H1 (cell line): ENCODE measurements around the gene CFAP20. TPM values are rescaled to one million over a fixed set of nuclear protein-coding genes. Genes with fewer than 3 reads are reported as not detected.

Experiments
- CTCF ChIA-PET: fragments of 300-600 bp; sonication (Branson Sonifier 250); formaldehyde crosslinking; loops from one replicate; lab custom pipeline; 2021; ENCODE audit not compliant: partially characterized antibody; lab: Charles Lee
- POLR2A ChIA-PET: fragments of 300-600 bp; sonication (Branson Sonifier 250); formaldehyde crosslinking; loops from one replicate; lab custom pipeline; 2021; ENCODE audit warnings: inconsistent platforms; ENCODE audit not compliant: partially characterized antibody; lab: Charles Lee
- DNase-seq, 2 experiments: peaks; one replicate each; pipeline versions ENCODE4 v3.0.0 to v3.0.0-alpha.2; 2010 to 2022; ENCODE audit warnings: low spot score in 2 of 2, low read depth in 1 of 2, mixed read lengths in 1 of 2
- FAIRE-seq: peaks from 2 replicates; lab custom pipeline; 2011; peaks lifted over from hg19 to GRCh38; lab: Jason Lieb, UNC
- H2AFZ ChIP-seq: 2 replicates; pipeline ENCODE4 v1.8.1; 2012; ENCODE audit warnings: low read length, inconsistent platforms
- H2AK5ac ChIP-seq: 2 replicates; pipeline ENCODE4 v1.6.1; 2013; ENCODE audit warnings: low read depth, low read length
- H2BK120ac ChIP-seq: replicated peaks from 2 replicates; pipeline ENCODE3; 2013; ENCODE audit warnings: low read depth, low read length, inconsistent platforms
- H2BK12ac ChIP-seq: 2 replicates; pipeline ENCODE4 v1.6.1; 2013; ENCODE audit warnings: low read depth, low read length
- H2BK15ac ChIP-seq: 2 replicates; pipeline ENCODE4 v1.6.1; 2013; ENCODE audit warnings: low read length
- H2BK20ac ChIP-seq: 2 replicates; pipeline ENCODE4 v1.6.1; 2013; ENCODE audit warnings: low read length
- H2BK5ac ChIP-seq: 2 replicates; pipeline ENCODE4 v1.6.1; 2013; ENCODE audit warnings: low read depth, low read length
- H3K14ac ChIP-seq: 2 replicates; pipeline ENCODE4 v1.6.1; 2013; ENCODE audit warnings: inconsistent platforms; ENCODE audit not compliant: insufficient read length
- H3K18ac ChIP-seq: 2 replicates; pipeline ENCODE4 v1.6.1; 2013; ENCODE audit warnings: low read length; ENCODE audit errors: extremely low read depth
- H3K23ac ChIP-seq: 2 replicates; pipeline ENCODE4 v1.6.1; 2013; ENCODE audit warnings: inconsistent platforms; ENCODE audit not compliant: insufficient read length
- H3K23me2 ChIP-seq: 2 replicates; pipeline ENCODE4 v1.6.1; 2013; ENCODE audit warnings: low read depth, low read length
- H3K27ac ChIP-seq: 2 replicates; pipeline ENCODE4 v1.6.1; 2011; ENCODE audit warnings: low read depth, low read length, inconsistent platforms
- H3K27me3 ChIP-seq, 4 experiments: replicated peaks in 1 of 4; 1 replicate in 1 of 4; 2 replicates in 3 of 4; pipeline versions ENCODE4 v1.6.1 to v1.8.1; 2011 to 2013; ENCODE audit warnings: low read length in 3 of 4, mild to moderate bottlenecking in 3 of 4, inconsistent platforms in 2 of 4, mixed read lengths in 2 of 4, moderate library complexity in 1 of 4; ENCODE audit not compliant: control insufficient read depth in 3 of 4, insufficient read depth in 3 of 4; ENCODE audit errors: extremely low read depth in 1 of 4
- H3K36me3 ChIP-seq, 4 experiments: 2 replicates each; pipeline versions ENCODE4 v1.6.1 to v1.8.1; 2011 to 2013; ENCODE audit warnings: mild to moderate bottlenecking in 4 of 4, low read length in 3 of 4, moderate library complexity in 2 of 4, control low read depth in 1 of 4, inconsistent platforms in 1 of 4; ENCODE audit not compliant: insufficient read depth in 4 of 4, control insufficient read depth in 2 of 4
- H3K4ac ChIP-seq: replicated peaks from 2 replicates; pipeline ENCODE3; 2013; ENCODE audit warnings: low read length, low read depth, mixed read lengths, inconsistent platforms; ENCODE audit not compliant: insufficient read length
- H3K4me1 ChIP-seq, 4 experiments: replicated peaks in 1 of 4; 1 replicate in 1 of 4; 2 replicates in 3 of 4; pipeline versions ENCODE4 v1.6.1 to v1.8.1; 2011 to 2013; ENCODE audit warnings: low read length in 3 of 4, inconsistent platforms in 2 of 4, mixed read lengths in 1 of 4; ENCODE audit not compliant: insufficient read depth in 4 of 4, control insufficient read depth in 3 of 4
- H3K4me2 ChIP-seq, 2 experiments: 2 replicates each; pipeline versions ENCODE4 v1.6.1 to v1.8.1; 2011 to 2013; ENCODE audit warnings: low read depth in 2 of 2, low read length in 2 of 2, control low read depth in 1 of 2, inconsistent platforms in 1 of 2, mild to moderate bottlenecking in 1 of 2; ENCODE audit not compliant: insufficient read depth in 1 of 2
- H3K4me3 ChIP-seq, 4 experiments: fragments of 200-600, 300-600 bp in 1 of 4; sonication (generic), shearing (Covaris generic), sonication (Bioruptor Twin) in 1 of 4; 2 replicates each; pipeline versions ENCODE4 v1.5.1 to v1.8.1; 2011 to 2016; ENCODE audit warnings: low read length in 4 of 4, low read depth in 3 of 4, control low read depth in 2 of 4, inconsistent platforms in 2 of 4, mild to moderate bottlenecking in 2 of 4, mixed read lengths in 1 of 4, moderate library complexity in 1 of 4; ENCODE audit not compliant: insufficient read depth in 2 of 4; ENCODE audit errors: extremely low read depth in 1 of 4
- H3K56ac ChIP-seq: replicated peaks from 2 replicates; pipeline ENCODE3; 2013; ENCODE audit warnings: low read depth, mild to moderate bottlenecking, mixed read lengths, low read length, inconsistent platforms; ENCODE audit not compliant: insufficient read length
- H3K79me1 ChIP-seq: 2 replicates; pipeline ENCODE4 v1.6.1; 2013; ENCODE audit warnings: low read depth, low read length, control low read depth
- H3K79me2 ChIP-seq, 2 experiments: 2 replicates each; pipeline versions ENCODE4 v1.6.1 to v1.8.1; 2012 to 2013; ENCODE audit warnings: low read length in 2 of 2, mild to moderate bottlenecking in 2 of 2, inconsistent platforms in 1 of 2; ENCODE audit not compliant: insufficient read depth in 2 of 2, control insufficient read depth in 1 of 2
- H3K9ac ChIP-seq, 4 experiments: replicated peaks in 1 of 4; 1 replicate in 1 of 4; 2 replicates in 3 of 4; pipeline versions ENCODE4 v1.6.1 to v1.8.1; 2011 to 2013; ENCODE audit warnings: low read depth in 3 of 4, low read length in 3 of 4, control low read depth in 2 of 4, mild to moderate bottlenecking in 2 of 4, moderate library complexity in 2 of 4, inconsistent platforms in 1 of 4; ENCODE audit errors: extremely low read depth in 1 of 4
- H3K9me3 ChIP-seq, 2 experiments: 2 replicates each; pipeline versions ENCODE4 v1.6.1 to v1.8.1; 2012 to 2013; ENCODE audit warnings: mild to moderate bottlenecking in 2 of 2, moderate library complexity in 2 of 2, control low read depth in 1 of 2, inconsistent platforms in 1 of 2, low read depth in 1 of 2, low read length in 1 of 2, mixed read lengths in 1 of 2; ENCODE audit not compliant: insufficient read depth in 2 of 2
- H4K20me1 ChIP-seq, 2 experiments: replicated peaks in 1 of 2; 2 replicates each; pipeline versions ENCODE3 to v1.8.1; 2011 to 2013; ENCODE audit warnings: inconsistent platforms in 2 of 2, low read length in 2 of 2, mild to moderate bottlenecking in 1 of 2; ENCODE audit not compliant: insufficient read depth in 2 of 2, control insufficient read depth in 1 of 2
- H4K5ac ChIP-seq: 2 replicates; pipeline ENCODE4 v1.6.1; 2013; ENCODE audit warnings: low read length, low read depth, mixed read lengths, inconsistent platforms; ENCODE audit not compliant: insufficient read length
- H4K8ac ChIP-seq: 2 replicates; pipeline ENCODE4 v1.8.0; 2013; ENCODE audit warnings: mild to moderate bottlenecking, moderate library complexity, low read length, inconsistent platforms; ENCODE audit not compliant: insufficient read depth; ENCODE audit errors: extremely low read depth
- H4K91ac ChIP-seq: replicated peaks from 2 replicates; pipeline ENCODE3; 2013; ENCODE audit warnings: low read length, mixed read lengths, inconsistent platforms; ENCODE audit not compliant: insufficient read length
- CTCF ChIP-seq, 3 experiments: IDR thresholded peaks; 1 replicate in 2 of 3; 2 replicates in 1 of 3; pipeline versions ENCODE4 v1.5.1 to v1.6.1; 2011; ENCODE audit warnings: low read length in 3 of 3, mild to moderate bottlenecking in 3 of 3, inconsistent platforms in 2 of 3, low read depth in 1 of 3, moderate library complexity in 1 of 3; ENCODE audit not compliant: insufficient read depth in 1 of 3; ENCODE audit errors: control extremely low read depth in 1 of 3
- EZH2 ChIP-seq: fragments of 200-600 bp; sonication (generic); IDR thresholded peaks from 2 replicates; pipeline ENCODE4 v1.7.1; 2012; ENCODE audit warnings: low read depth, mild to moderate bottlenecking, moderate library complexity, low read length, inconsistent platforms; ENCODE audit not compliant: severe bottlenecking
- GTF2F1 ChIP-seq: IDR thresholded peaks from 2 replicates; pipeline ENCODE4 v1.6.1; 2012; ENCODE audit warnings: low read depth, low read length, improper control_type of control experiment, borderline replicate concordance
- NRF1 ChIP-seq: IDR thresholded peaks from 2 replicates; pipeline ENCODE4 v1.6.1; 2011; ENCODE audit warnings: mild to moderate bottlenecking, low read depth, low read length, improper control_type of control experiment
- RFX5 ChIP-seq: IDR thresholded peaks from 2 replicates; pipeline ENCODE4 v1.6.1; 2011; ENCODE audit warnings: low read depth, low read length, improper control_type of control experiment, borderline replicate concordance
- SIN3A ChIP-seq, 2 experiments: IDR thresholded peaks in 1 of 2; conservative IDR thresholded peaks in 1 of 2; 2 replicates each; pipeline ENCODE4 v1.6.1; 2011 to 2012; ENCODE audit warnings: low read length in 2 of 2, improper control_type of control experiment in 1 of 2, low read depth in 1 of 2, mild to moderate bottlenecking in 1 of 2
- SUZ12 ChIP-seq: fragments of 200-600 bp; sonication (generic); IDR thresholded peaks from 2 replicates; pipeline ENCODE4 v1.6.1; 2012; ENCODE audit warnings: mild to moderate bottlenecking, inconsistent platforms, low read length, moderate library complexity, mixed read lengths
- WGBS, 2 experiments: shearing (Covaris generic) in 1 of 2; methylation state at CpG; one replicate each; pipeline versions ENCODE4 v1.1.6 to v1.1.7; 2013 to 2015; ENCODE audit warnings: low lambda C conversion rate in 2 of 2, mixed read lengths in 2 of 2, inconsistent platforms in 1 of 2, low coverage in 1 of 2, missing lambda C conversion rate in 1 of 2; ENCODE audit not compliant: insufficient replicate concordance in 2 of 2, insufficient coverage in 1 of 2, insufficient read length in 1 of 2; ENCODE audit errors: extremely low coverage in 1 of 2, missing lambda C conversion rate in 1 of 2; 5-methylcytosine and 5-hydroxymethylcytosine counted together
- polyA plus RNA-seq, 7 experiments: library from polyadenylated mRNA; depleted of rRNA in 3 of 7; stranded (reverse) in 5 of 7; unstranded in 2 of 7; fragments of >200 nt in 5 of 7; fragments of 200-250 nt in 2 of 7; gene quantifications; 1 replicate in 5 of 7; 2 replicates in 1 of 7; 4 replicates in 1 of 7; pipeline versions ENCODE4 v1.2.1 to v1.2.3, GENCODE V29; 2011 to 2013; ENCODE audit warnings: missing spikeins in 2 of 7, mixed read lengths in 2 of 7
- total RNA-seq: library from RNA; stranded (reverse); fragmentation: NEBNext Ultra II Directional; extraction: Animal tissue kit (Norgen Biotek cat#: 25700); gene quantifications from 2 replicates; pipeline ENCODE4 v1.2.1, GENCODE V29; 2021

CFAP20 gene
- total and polyA plus RNA-seq, 2 of the 8 experiments (the other 6 are each of a cell fraction or from before 2014, with no cell fraction given): 45.6 to 65.4 TPM

- DNase-seq (no peak), FAIRE-seq (no peak)
- H2BK120ac ChIP-seq: no peak overlapping the region
- no peak overlapping the region for H2AK5ac ChIP-seq
- H3K4ac ChIP-seq: no peak overlapping the region
- no peaks in the 10 kb centered on the region for H3K27me3 ChIP-seq
- no peak overlapping the region for H2BK20ac ChIP-seq
- no peak overlapping the region for H3K27ac ChIP-seq
- TF ChIP-seq SUZ12 (no peak), SIN3A (conservative IDR thresholded peaks at IDR 0.05 in 1 of 2, IDR thresholded peaks at IDR 0.05 in 1 of 2; ENCODE audit: low read depth in 1 of 2, low read length in 2 of 2) (no peak), CTCF (IDR thresholded peaks at IDR 0.05; ENCODE audit: control extremely low read depth in 1 of 3, insufficient read depth in 1 of 3, low read depth in 1 of 3, low read length in 3 of 3) (no peak), NRF1 (no peak), EZH2 (no peak), RFX5 (no peak), GTF2F1 (no peak)
- 0 out of 7 replicates have a peak, but pooled peaks cover 0 to 2% (median 0%) of the 10 kb centered on the region in 4 experiments for H3K4me1 ChIP-seq
- H3K9me3 ChIP-seq: no peaks in the 10 kb centered on the region
- H4K5ac ChIP-seq: no peak overlapping the region
- no peak overlapping the region for H3K4me3 ChIP-seq
- WGBS, 2 experiments: 67% methylated on average over 1 of the region's 1 CpG; no CpG with 5 or more reads in 1 of the 2 experiments
- no peak overlapping the region for H4K91ac ChIP-seq
- H3K18ac ChIP-seq: no peak overlapping the region
- no peak overlapping the region for H3K23ac ChIP-seq
- no peak overlapping the region for H2BK12ac ChIP-seq
- H3K4me2 ChIP-seq: no peak overlapping the region
- H3K56ac ChIP-seq: no peak overlapping the region
- H3K9ac ChIP-seq: no peak overlapping the region
- peak overlapping the region; percentile 90 for H2AFZ ChIP-seq
- H2BK15ac ChIP-seq: no peak overlapping the region
- ChIA-PET POLR2A (interaction anchor here (1.0 kb wide), 1 partner anchor 19 kb away, joined by 3 read pairs; the partner anchor contains the start of gene CFAP20), CTCF (interaction anchor here (0.7 to 1.5 kb wide), 3 partner anchors 8 to 51 kb away, joined by 3 to 4 read pairs (median 4); no protein-coding TSS in a partner anchor)
- H4K8ac ChIP-seq: no peak overlapping the region
- no peaks in the 10 kb centered on the region for H3K79me2 ChIP-seq
- no peaks in the 10 kb centered on the region for H4K20me1 ChIP-seq
- no peaks in the 10 kb centered on the region; the same call in 1 of the 2 replicates for H3K23me2 ChIP-seq
- H2BK5ac ChIP-seq: no peak overlapping the region
- H3K36me3 ChIP-seq: no peaks in the 10 kb centered on the region
- no peak overlapping the region for H3K14ac ChIP-seq
- H3K79me1 ChIP-seq: no peaks in the 10 kb centered on the region
These were observed 19.3 kb upstream of the CFAP20 start for GRCh38 chr16:58148526-58148925.
